Heart right ventricle (tissue), 16 donors: ENCODE data around the gene IGSF8. TPM values are rescaled to one million over a fixed set of nuclear protein-coding genes. Genes with fewer than 3 reads are reported as not detected.

ENCODE experiments used
- ATAC-seq, 8 donors: fragments of 200-7000 bp; cut with Tn5 transposase; one replicate each; pipeline ENCODE4 v1.9.1; 2020; ENCODE audit warnings: mild to moderate bottlenecking in 8 of 8, moderate library complexity in 8 of 8, moderate number of reproducible peaks in 1 of 8
- DNase-seq, 2 donors: peaks; one replicate each; pipeline ENCODE4 v3.0.0-alpha.2; 2020
- H3K27ac ChIP-seq, 10 donors: fragments of 200-600 bp; sonication (generic) in 2 of 10; one replicate each; pipeline versions ENCODE4 v1.5.0 to v1.8.0; 2020 to 2022; ENCODE audit warnings: mild to moderate bottlenecking in 3 of 10
- H3K27me3 ChIP-seq, 7 donors: fragments of 200-600 bp; one replicate each; pipeline ENCODE4 v1.8.0; 2021 to 2022; ENCODE audit warnings: mild to moderate bottlenecking in 2 of 7
- H3K36me3 ChIP-seq, 9 donors: fragments of 200-600 bp; sonication (generic) in 1 of 9; one replicate each; pipeline versions ENCODE4 v1.5.0 to v1.8.0; 2020 to 2022; ENCODE audit warnings: mild to moderate bottlenecking in 2 of 9
- H3K4me1 ChIP-seq, 9 donors: fragments of 200-600 bp; sonication (generic) in 1 of 9; one replicate each; pipeline versions ENCODE4 v1.5.0 to v1.8.0; 2020 to 2022; ENCODE audit warnings: mild to moderate bottlenecking in 4 of 9
- H3K4me3 ChIP-seq, 10 donors: fragments of 200-600 bp; sonication (generic) in 2 of 10; one replicate each; pipeline versions ENCODE4 v1.5.0 to v1.8.0; 2020 to 2022; ENCODE audit warnings: mild to moderate bottlenecking in 7 of 10, moderate library complexity in 2 of 10
- H3K9me3 ChIP-seq, 11 donors: fragments of 200-600 bp in 10 of 11; sonication (generic) in 2 of 11; one replicate each; pipeline versions ENCODE4 v1.5.0 to v1.8.0; 2013 to 2022; ENCODE audit warnings: mild to moderate bottlenecking in 2 of 11, control low read depth in 1 of 11, moderate library complexity in 1 of 11
- CTCF ChIP-seq, 9 donors: fragments of 200-600 bp; sonication (generic) in 2 of 9; IDR thresholded peaks; one replicate each; pipeline versions ENCODE4 v1.5.0 to v1.8.0; 2021 to 2022; ENCODE audit warnings: antibody characterized with exemption in 9 of 9, mild to moderate bottlenecking in 5 of 9, moderate library complexity in 1 of 9
- WGBS, 2 donors: extraction: QIAGEN DNeasy Blood & Tissue Kit; methylation state at CpG; one replicate each; pipeline ENCODE4 v1.1.7; 2013; ENCODE audit warnings: inconsistent platforms in 1 of 2; 5-methylcytosine and 5-hydroxymethylcytosine counted together
- intact Hi-C, 10 donors: fragments of 100-400 bp; cut with DNase I; formaldehyde crosslinking; loops; one replicate each; pipeline versions ENCODE4 v1.11.1 to v1.14.2; 2022
- polyA plus RNA-seq, 2 donors: library from polyadenylated mRNA; stranded (reverse); fragments of 200-250 nt; gene quantifications; one replicate each; pipeline ENCODE4 v1.2.3, GENCODE V29; 2013
- total RNA-seq, 10 donors: library from RNA; stranded (reverse); fragmentation: NEBNext Ultra II Directional in 3 of 10; extraction: Animal tissue kit (Norgen Biotek cat#: 25700) in 3 of 10; gene quantifications; one replicate each; pipeline versions ENCODE4 v1.2.1 to v1.2.4, GENCODE V29; 2021 to 2023
- donor health status: Arrhythmogenic right ventricular cardiomyopathy.
- donor health status: ischemic (EF 13 %, LVEDD 7.1; RV severe dilation, severe dysfunction).
- donor health status: healthy with polysubstance abuse.
- donor health status: DM: no; HTN: yes; CAD: no.
- donor health status: DM: no; HTN: no; CAD: no.
- donor health status: ischemic (EF 25% LVEDD 6.9; RV normal size, moderate dysfunction).
- donor health status: ischemic (EF 25% LVEDD 5.7; RV mildly dilated, moderate dysfunction).
- donor health status: healthy.
- donor health status: DM: yes; HTN: yes; CAD: no.
- donor health status: Ischemic cardiomyopathy.
- donor health status: ischemic (EF 35%, LVEDD 5.7; RV mildly dilated, moderate dysfunction).
- donor health status: nonischemic (EF 11% LVEDD 7.7; RV severe dilation, severe dysfunction).
- donor health status: DM: yes; HTN: yes; CAD: no.
- donor health status: PGD.
- donor health status: ischemic (EF 29% LVEDD 5.4; RV normal size, mild dysfunction).
- donor health status: nonischemic (EF 23%, LVEDD 6.1; RV moderate dilation, normal function).

The IGSF8 gene
- total and polyA plus RNA-seq, 12 donors = 13.4 to 42.2 (median 20.6) TPM

- H3K9me3 ChIP-seq = no peaks in the 10 kb centered on the region
- ATAC-seq (no peak), DNase-seq (no peak)
- no peak for TF ChIP-seq CTCF (IDR thresholded peaks at IDR 0.05)
- WGBS, 2 donors = 50 to 63% methylated on average over 3 of the region's 3 CpGs
- H3K27ac ChIP-seq = peak overlapping the region in 3 of 10 donors; percentile 24 to 47 (median 28)
- H3K4me3 ChIP-seq = no peak overlapping the region
- no peaks in the 10 kb centered on the region for H3K27me3 ChIP-seq
- H3K36me3 ChIP-seq = no peaks in the 10 kb centered on the region
- peaks cover 7 to 50% (median 23%) of the 10 kb centered on the region in 9 donors for H3K4me1 ChIP-seq
- intact Hi-C loops = loop anchor here in 8 of 10 donors (5.0 to 10.0 kb wide), 10 partner anchors 68 to 270 kb away; partner anchors contain the start of genes CASQ1 (in 3 of the 8) and PEA15 (in 1 of the 8)
These were observed 6.1 kb upstream of the IGSF8 start for GRCh38 chr1:160104486-160104885.

- Histone ChIP-seq H3K27ac (peak overlapping the region in 3 of 10 donors; percentile 24 to 47 (median 28)), H3K36me3 (no peaks in the 10 kb centered on the region), H3K27me3 (no peaks in the 10 kb centered on the region), H3K4me3 (no peak overlapping the region), H3K9me3 (no peaks in the 10 kb centered on the region), H3K4me1 (peaks cover 7 to 48% (median 19%) of the 10 kb centered on the region in 9 donors)
- no peak for DNase-seq
- intact Hi-C loops = loop anchor here in 8 of 10 donors (5.0 to 10.0 kb wide), 10 partner anchors 68 to 271 kb away; partner anchors contain the start of genes CASQ1 (in 3 of the 8) and PEA15 (in 1 of the 8)
- ATAC-seq = no peak
- TF ChIP-seq CTCF (IDR thresholded peaks at IDR 0.05) = no peak
- WGBS, 2 donors = 54 to 63% methylated on average over 6 of the region's 6 CpGs
These were observed 5.4 kb upstream of the IGSF8 start for GRCh38 chr1:160103658-160104408.

GRCh38 chr1:160101717-160102522, 3.5 kb upstream of the IGSF8 start:
- Histone ChIP-seq H3K27ac (peak overlapping the region in 9 of 10 donors; percentile 44 to 97 (median 75)), H3K27me3 (no peaks in the 10 kb centered on the region), H3K4me3 (no peak overlapping the region), H3K36me3 (no peaks in the 10 kb centered on the region), H3K9me3 (no peaks in the 10 kb centered on the region), H3K4me1 (peaks cover 15 to 58% (median 31%) of the 10 kb centered on the region in 9 donors)
- WGBS, 2 donors = 57 to 61% methylated on average over 9 of the region's 9 CpGs
- intact Hi-C loops = loop anchor here in 9 of 10 donors (1.0 to 10.0 kb wide), 17 partner anchors 70 to 275 kb away; partner anchors contain the start of genes CASQ1 (in 3 of the 9) and PEA15 (in 1 of the 9)
- DNase-seq = no peak
- ATAC-seq = no peak
- no peak for TF ChIP-seq CTCF (IDR thresholded peaks at IDR 0.05)
